K562 (cell line): ENCODE measurements around the gene COP1. TPM values are rescaled to one million over a fixed set of nuclear protein-coding genes. Genes with fewer than 3 reads are reported as not detected.

ENCODE experiments used
- ATAC-seq: fragments of 200-7000 bp; cut with Tn5 transposase; 3 replicates; pipeline ENCODE4 v1.9.1; 2020; ENCODE audit warnings: moderate library complexity
- BruUV-seq: library from RNA; stranded (reverse); fragments of 400-500 nt; replicated peaks from 2 replicates; lab custom pipeline; 2021; lab: Mats Ljungman, UMichigan
- CTCF ChIA-PET: fragments of 300-600 bp; formaldehyde crosslinking; extraction: SDS; loops from one replicate; lab custom pipeline; 2021; ENCODE audit warnings: low intra/inter-chr PET ratio; lab: Yijun Ruan, JAX
- POLR2A ChIA-PET: fragments of 300-600, 350-650 bp; sonication (Branson Sonifier 250); formaldehyde crosslinking; extraction: SDS; loops from one replicate; lab custom pipeline; 2021; ENCODE audit warnings: antibody characterized with exemption, inconsistent platforms; lab: Yijun Ruan, JAX
- DNase-seq, 4 experiments: peaks; one replicate each; pipeline versions ENCODE4 v3.0.0 to v3.0.0-alpha.2; 2011 to 2018; ENCODE audit warnings: low spot score in 3 of 4, mixed read lengths in 3 of 4; ENCODE audit errors: extremely low read depth in 1 of 4
- FAIRE-seq: peaks from 2 replicates; lab custom pipeline; 2011; peaks lifted over from hg19 to GRCh38; lab: Jason Lieb, UNC
- H2AFZ ChIP-seq: 2 replicates; pipeline ENCODE4 v1.6.0; 2011; ENCODE audit warnings: low read depth, low read length, control low read depth, inconsistent platforms
- H3K27ac ChIP-seq: fragments of 200-600 bp; 3 replicates; pipeline ENCODE4 v1.8.0; 2011; ENCODE audit warnings: low read depth, mild to moderate bottlenecking, control low read depth, inconsistent platforms, low read length, moderate library complexity, mixed read lengths; ENCODE audit errors: extremely low read depth
- H3K27me3 ChIP-seq, 2 experiments: fragments of 300-600 bp in 1 of 2; 2 replicates in 1 of 2; 3 replicates in 1 of 2; pipeline versions ENCODE4 v1.6.0 to v1.8.0; 2011; ENCODE audit warnings: inconsistent platforms in 2 of 2, low read length in 2 of 2, mild to moderate bottlenecking in 1 of 2, mixed read lengths in 1 of 2, moderate library complexity in 1 of 2; ENCODE audit not compliant: control insufficient read depth in 2 of 2, insufficient read depth in 2 of 2
- H3K36me3 ChIP-seq: fragments of 300-600 bp; 3 replicates; pipeline ENCODE4 v1.8.0; 2011; ENCODE audit warnings: mild to moderate bottlenecking, low read length, inconsistent platforms; ENCODE audit not compliant: control insufficient read depth, insufficient read depth
- H3K4me1 ChIP-seq, 2 experiments: fragments of 200-600 bp in 1 of 2; replicated peaks in 1 of 2; 2 replicates in 1 of 2; 3 replicates in 1 of 2; pipeline versions ENCODE4 v1.5.1 to v1.8.0; 2011; ENCODE audit warnings: inconsistent platforms in 2 of 2, low read length in 2 of 2, mild to moderate bottlenecking in 1 of 2, mixed read lengths in 1 of 2, moderate library complexity in 1 of 2; ENCODE audit not compliant: control insufficient read depth in 2 of 2, insufficient read depth in 2 of 2
- H3K4me2 ChIP-seq: 2 replicates; pipeline ENCODE4 v1.6.1; 2011; ENCODE audit warnings: low read length, control low read depth, inconsistent platforms, mixed read lengths; ENCODE audit not compliant: insufficient read depth
- H3K4me3 ChIP-seq: fragments of 200-600 bp; sonication (generic), shearing (Covaris generic); 2 replicates; pipeline ENCODE4 v1.5.1; 2016; ENCODE audit warnings: control low read depth, inconsistent platforms
- H3K79me2 ChIP-seq: fragments of 200-600 bp; 3 replicates; pipeline ENCODE4 v1.8.0; 2011; ENCODE audit warnings: low read length, inconsistent platforms; ENCODE audit not compliant: control insufficient read depth, insufficient read depth
- H3K9ac ChIP-seq, 2 experiments: 2 replicates each; pipeline versions ENCODE4 v1.6.0 to v1.6.1; 2011; ENCODE audit warnings: low read depth in 2 of 2, low read length in 2 of 2, control low read depth in 1 of 2, inconsistent platforms in 1 of 2, mild to moderate bottlenecking in 1 of 2, mixed read lengths in 1 of 2; ENCODE audit not compliant: insufficient read depth in 1 of 2
- H3K9me1 ChIP-seq: one replicate; pipeline ENCODE4 v1.6.0; 2011; ENCODE audit warnings: inconsistent platforms, mild to moderate bottlenecking, low read length, moderate library complexity; ENCODE audit not compliant: control insufficient read depth, insufficient read depth
- H3K9me3 ChIP-seq: replicated peaks from 2 replicates; pipeline ENCODE4 v1.5.1; 2011; ENCODE audit warnings: low read depth, low read length, inconsistent platforms; ENCODE audit not compliant: control insufficient read depth, insufficient read depth
- H4K20me1 ChIP-seq: replicated peaks from 2 replicates; pipeline ENCODE4 v1.6.1; 2011; ENCODE audit warnings: low read length, inconsistent platforms, mixed read lengths; ENCODE audit not compliant: control insufficient read depth, insufficient read depth
- ARID2 ChIP-seq: fragments of 450-650 bp; IDR thresholded peaks from 2 replicates; pipeline ENCODE4 v1.6.1; 2017; ENCODE audit warnings: antibody characterized with exemption, mild to moderate bottlenecking
- ARNT ChIP-seq, 2 experiments: fragments of 450-650 bp; IDR thresholded peaks; 2 replicates each; pipeline ENCODE4 v1.6.1; 2016; ENCODE audit warnings: mild to moderate bottlenecking in 1 of 2
- BCOR ChIP-seq: fragments of 450-650 bp; IDR thresholded peaks from 2 replicates; pipeline ENCODE4 v1.6.1; 2016
- CBX1 ChIP-seq: sonication (generic); IDR thresholded peaks from 2 replicates; pipeline ENCODE4 v1.6.1; 2016; ENCODE audit warnings: antibody characterized with exemption, low read depth, mild to moderate bottlenecking
- CBX3 ChIP-seq, 2 experiments: IDR thresholded peaks; 1 replicate in 1 of 2; 2 replicates in 1 of 2; pipeline ENCODE4 v1.6.1; 2012; ENCODE audit warnings: inconsistent platforms in 2 of 2, low read length in 2 of 2, borderline replicate concordance in 1 of 2, control low read depth in 1 of 2
- CBX5 ChIP-seq: IDR thresholded peaks from 2 replicates; pipeline ENCODE4 v1.6.1; 2014; ENCODE audit warnings: low read depth, borderline replicate concordance
- DMBX1 ChIP-seq: fragments of 250-450 bp; sonication (Bioruptor Pico); IDR thresholded peaks from 2 replicates; pipeline ENCODE4 v1.8.0; 2022; ENCODE audit warnings: inconsistent platforms, mild to moderate bottlenecking, moderate library complexity, borderline replicate concordance
- KHSRP ChIP-seq: fragments of 450-650 bp; IDR thresholded peaks from 2 replicates; pipeline ENCODE4 v1.6.1; 2017
- NCOA4 ChIP-seq: fragments of 450-650 bp; IDR thresholded peaks from 2 replicates; pipeline ENCODE4 v1.6.1; 2018; ENCODE audit warnings: mild to moderate bottlenecking; ENCODE audit not compliant: partially characterized antibody
- OTX1 ChIP-seq: fragments of 450-650 bp; formaldehyde crosslinking; IDR thresholded peaks from 2 replicates; pipeline ENCODE4 v1.4.0; 2022; ENCODE audit warnings: mild to moderate bottlenecking
- SMAD4 ChIP-seq: fragments of 250-450 bp; sonication (Bioruptor Pico); conservative IDR thresholded peaks from 2 replicates; pipeline ENCODE4 v1.8.0; 2021; ENCODE audit warnings: inconsistent platforms, mild to moderate bottlenecking, moderate library complexity
- SRSF9 ChIP-seq: fragments of 200-400 bp; formaldehyde crosslinking; IDR thresholded peaks from 2 replicates; pipeline ENCODE4 v1.6.1; 2017; ENCODE audit warnings: low read depth, low read length, borderline replicate concordance
- TAF9B ChIP-seq: fragments of 450-650 bp; IDR thresholded peaks from 2 replicates; pipeline ENCODE4 v1.6.1; 2018; ENCODE audit warnings: mild to moderate bottlenecking; ENCODE audit not compliant: partially characterized antibody
- YY1 ChIP-seq, 3 experiments: IDR thresholded peaks; 2 replicates each; pipeline ENCODE4 v1.6.1; 2011; ENCODE audit warnings: low read length in 2 of 3, mild to moderate bottlenecking in 2 of 3, moderate library complexity in 2 of 3, borderline replicate concordance in 1 of 3, control low read depth in 1 of 3, low read depth in 1 of 3; ENCODE audit not compliant: insufficient read depth in 3 of 3, insufficient replicate concordance in 2 of 3, control insufficient read depth in 1 of 3, insufficient read length in 1 of 3; ENCODE audit errors: extremely low read depth in 1 of 3
- ZC3H4 ChIP-seq: sonication (generic); formaldehyde crosslinking; IDR thresholded peaks from 2 replicates; pipeline ENCODE4 v1.9.0; 2021; ENCODE audit warnings: missing genetic modification reagents, borderline replicate concordance
- WGBS: fragments of 100-300 bp; shearing (Covaris generic); methylation state at CpG from one replicate; pipeline ENCODE4 v1.1.6; 2016; ENCODE audit warnings: low coverage, mixed read lengths; ENCODE audit not compliant: insufficient coverage; ENCODE audit errors: missing lambda C conversion rate; 5-methylcytosine and 5-hydroxymethylcytosine counted together
- in situ Hi-C: fragments of 300-500 bp; cut with MboI; formaldehyde crosslinking; loops from 4 replicates; pipeline ENCODE4 v1.15.0; 2018; ENCODE audit warnings: inconsistent platforms, mixed read lengths
- intact Hi-C: fragments of 100-400 bp; cut with micrococcal nuclease; formaldehyde crosslinking; loops from 2 replicates; pipeline ENCODE4 v1.14.2; 2022
- polyA plus RNA-seq, 8 experiments: library from polyadenylated mRNA; depleted of rRNA in 4 of 8; stranded (reverse) in 5 of 8; unstranded in 3 of 8; fragments of >200 nt; fragmentation: Nextera tagmentation in 2 of 8; fragmentation: Illumina TruSeq in 1 of 8; extraction: Ambion mirVana in 2 of 8; extraction: Trizol in 1 of 8; gene quantifications; 2 replicates each; pipeline versions ENCODE4 v1.2.1 to v1.2.3, GENCODE V29; 2011 to 2014; ENCODE audit warnings: inconsistent platforms in 1 of 8, missing spikeins in 1 of 8
- total RNA-seq, 7 experiments: library from RNA; depleted of rRNA in 6 of 7; stranded (reverse); fragments of >200 nt in 6 of 7; fragmentation: Illumina TruSeq in 2 of 7; extraction: Trizol in 2 of 7; gene quantifications; 2 replicates each; pipeline versions ENCODE4 v1.2.1 to v1.2.3, GENCODE V29; 2011 to 2021; ENCODE audit warnings: low replicate concordance in 1 of 7
- TF ChIP-seq, protein P1 (sequence below): fragments of 450-650 bp; conservative IDR thresholded peaks from 2 replicates; pipeline ENCODE4 v1.6.1; 2016; ENCODE audit warnings: missing genetic modification characterization, low read depth, mild to moderate bottlenecking, missing compliant biosample characterization, moderate library complexity
- TF ChIP-seq, protein P2 (sequence below), 2 experiments: IDR thresholded peaks in 1 of 2; conservative IDR thresholded peaks in 1 of 2; 2 replicates each; pipeline ENCODE4 v1.6.1; 2016; ENCODE audit warnings: low read depth in 2 of 2, mild to moderate bottlenecking in 1 of 2, missing compliant biosample characterization in 1 of 2, missing genetic modification characterization in 1 of 2, moderate library complexity in 1 of 2
- TF ChIP-seq, protein P3 (sequence below): fragments of 450-650 bp; IDR thresholded peaks from 2 replicates; pipeline ENCODE4 v1.6.1; 2018; ENCODE audit warnings: mild to moderate bottlenecking, low read depth; ENCODE audit not compliant: partially characterized antibody

Gene COP1
- total and polyA plus RNA-seq, 9 of the 15 experiments (the other 6 are each of a cell fraction or from before 2014, with no cell fraction given), result 25.8 to 77.7 (median 58.6) TPM

DNA sequence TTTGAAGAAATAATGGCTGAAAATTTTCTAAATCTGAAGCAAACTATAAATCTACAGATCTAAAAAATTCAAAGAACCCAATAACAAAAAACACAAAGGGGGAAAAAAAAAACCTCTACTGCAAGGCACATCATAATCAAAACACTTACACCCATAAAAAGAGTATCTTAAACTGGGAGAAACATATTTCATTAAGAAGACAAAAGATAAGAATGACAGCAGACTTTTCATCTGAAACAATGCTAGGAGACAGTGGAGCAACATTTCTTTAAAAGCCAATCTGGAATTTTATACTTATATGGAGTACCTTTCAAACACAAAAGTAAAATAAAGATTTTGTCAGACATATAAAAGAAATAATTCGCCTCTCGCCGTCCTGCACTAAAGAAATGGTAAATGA, 49.1 kb downstream of the COP1 start:
- intact Hi-C loops (no loop called here), in situ Hi-C loops (no loop called here)
- Histone ChIP-seq H3K27ac (no peak overlapping the region), H3K9me1 (no peaks in the 10 kb centered on the region), H3K4me2 (no peak overlapping the region), H3K36me3 (peaks cover 41% of the 10 kb centered on the region), H4K20me1 (no peaks in the 10 kb centered on the region), H2AFZ (no peak overlapping the region), H3K9me3 (peaks cover 2% of the 10 kb centered on the region), H3K9ac (no peak overlapping the region), H3K27me3 (no peaks in the 10 kb centered on the region), H3K4me1 (no peaks in the 10 kb centered on the region), H3K79me2 (peaks cover 18% of the 10 kb centered on the region), H3K4me3 (no peak overlapping the region)
- FAIRE-seq (no peak), DNase-seq (no peak), ATAC-seq (no peak)
- ChIA-PET CTCF (no interaction called here), POLR2A (no interaction called here)
- 100% methylated on average over 3 of the region's 3 CpGs for WGBS
- no TSS peak for BruUV-seq
- TF ChIP-seq NCOA4 (no peak), BCOR (no peak), CBX1 (0 out of 2 replicates have a peak, but pooled peaks have one; percentile 54), ARNT (IDR thresholded peaks at IDR 0.05) (peak in 1 of 2 experiments; percentile 42; a peak in 1 of 4 replicates), ARID2 (no peak), YY1 (IDR thresholded peaks at IDR 0.05; ENCODE audit: borderline replicate concordance in 1 of 3, control insufficient read depth in 1 of 3, extremely low read depth in 1 of 3, insufficient read depth in 3 of 3, insufficient read length in 1 of 3, insufficient replicate concordance in 2 of 3, low read depth in 1 of 3, low read length in 2 of 3) (no peak), TAF9B (no peak), CBX3 (IDR thresholded peaks at IDR 0.05; ENCODE audit: borderline replicate concordance in 1 of 2, low read length in 2 of 2) (peak in 1 of 2 experiments; percentile 96; a peak in 2 of 3 replicates), SMAD4 (CRISPR knock-in tag) (no peak), OTX1 (no peak), ZC3H4 (CRISPR knock-in tag) (no peak), CBX5 (peak; percentile 80), KHSRP (no peak), SRSF9 (no peak), DMBX1 (no peak)
- TF ChIP-seq, protein P1, sequence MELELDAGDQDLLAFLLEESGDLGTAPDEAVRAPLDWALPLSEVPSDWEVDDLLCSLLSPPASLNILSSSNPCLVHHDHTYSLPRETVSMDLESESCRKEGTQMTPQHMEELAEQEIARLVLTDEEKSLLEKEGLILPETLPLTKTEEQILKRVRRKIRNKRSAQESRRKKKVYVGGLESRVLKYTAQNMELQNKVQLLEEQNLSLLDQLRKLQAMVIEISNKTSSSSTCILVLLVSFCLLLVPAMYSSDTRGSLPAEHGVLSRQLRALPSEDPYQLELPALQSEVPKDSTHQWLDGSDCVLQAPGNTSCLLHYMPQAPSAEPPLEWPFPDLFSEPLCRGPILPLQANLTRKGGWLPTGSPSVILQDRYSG (tag), result no peak
- TF ChIP-seq, protein P2, sequence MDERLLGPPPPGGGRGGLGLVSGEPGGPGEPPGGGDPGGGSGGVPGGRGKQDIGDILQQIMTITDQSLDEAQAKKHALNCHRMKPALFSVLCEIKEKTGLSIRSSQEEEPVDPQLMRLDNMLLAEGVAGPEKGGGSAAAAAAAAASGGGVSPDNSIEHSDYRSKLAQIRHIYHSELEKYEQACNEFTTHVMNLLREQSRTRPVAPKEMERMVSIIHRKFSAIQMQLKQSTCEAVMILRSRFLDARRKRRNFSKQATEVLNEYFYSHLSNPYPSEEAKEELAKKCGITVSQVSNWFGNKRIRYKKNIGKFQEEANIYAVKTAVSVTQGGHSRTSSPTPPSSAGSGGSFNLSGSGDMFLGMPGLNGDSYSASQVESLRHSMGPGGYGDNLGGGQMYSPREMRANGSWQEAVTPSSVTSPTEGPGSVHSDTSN (CRISPR knock-in tag; IDR thresholded peaks at IDR 0.05; ENCODE audit: low read depth), result no peak
- TF ChIP-seq, protein P2 (tag; conservative IDR thresholded peaks at IDR 0.05; ENCODE audit: low read depth), result peak; percentile 21; the same call in 1 of the 2 replicates
- TF ChIP-seq, protein P3, sequence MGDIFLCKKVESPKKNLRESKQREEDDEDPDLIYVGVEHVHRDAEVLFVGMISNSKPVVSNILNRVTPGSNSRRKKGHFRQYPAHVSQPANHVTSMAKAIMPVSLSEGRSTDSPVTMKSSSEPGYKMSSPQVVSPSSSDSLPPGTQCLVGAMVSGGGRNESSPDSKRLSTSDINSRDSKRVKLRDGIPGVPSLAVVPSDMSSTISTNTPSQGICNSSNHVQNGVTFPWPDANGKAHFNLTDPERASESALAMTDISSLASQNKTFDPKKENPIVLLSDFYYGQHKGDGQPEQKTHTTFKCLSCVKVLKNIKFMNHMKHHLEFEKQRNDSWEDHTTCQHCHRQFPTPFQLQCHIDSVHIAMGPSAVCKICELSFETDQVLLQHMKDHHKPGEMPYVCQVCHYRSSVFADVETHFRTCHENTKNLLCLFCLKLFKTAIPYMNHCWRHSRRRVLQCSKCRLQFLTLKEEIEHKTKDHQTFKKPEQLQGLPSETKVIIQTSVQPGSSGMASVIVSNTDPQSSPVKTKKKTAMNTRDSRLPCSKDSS, result peak; percentile 67
